ENCODE results near the gene EEA1.
"Not testable (repeated sequence)": the region's sequence is repeated elsewhere in the genome, so short reads cannot be mapped to it uniquely, and the experiment has no call there.

Gene EEA1

DNA sequence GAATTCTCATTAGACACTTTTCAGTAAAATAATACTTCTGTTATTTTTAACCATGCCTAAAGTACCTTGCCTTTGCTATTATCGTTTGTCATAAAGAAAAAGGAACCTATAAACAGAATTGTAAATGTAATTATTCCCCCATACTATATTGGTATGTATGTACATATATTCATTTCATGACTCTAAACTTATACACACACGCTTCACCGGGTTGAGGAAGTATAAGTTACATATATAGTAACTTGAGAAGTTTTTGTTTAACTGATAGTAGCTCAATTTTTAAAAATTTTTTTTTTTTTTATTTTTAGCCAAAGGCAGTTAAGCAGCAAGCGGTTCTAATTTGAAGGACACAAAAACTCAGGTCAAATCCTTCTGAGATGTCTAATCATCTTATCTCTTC is 118.7 kb downstream of the EEA1 start:
- no peak for DNase-seq (ENCODE audit: low read depth in 3 of 3)

DNA sequence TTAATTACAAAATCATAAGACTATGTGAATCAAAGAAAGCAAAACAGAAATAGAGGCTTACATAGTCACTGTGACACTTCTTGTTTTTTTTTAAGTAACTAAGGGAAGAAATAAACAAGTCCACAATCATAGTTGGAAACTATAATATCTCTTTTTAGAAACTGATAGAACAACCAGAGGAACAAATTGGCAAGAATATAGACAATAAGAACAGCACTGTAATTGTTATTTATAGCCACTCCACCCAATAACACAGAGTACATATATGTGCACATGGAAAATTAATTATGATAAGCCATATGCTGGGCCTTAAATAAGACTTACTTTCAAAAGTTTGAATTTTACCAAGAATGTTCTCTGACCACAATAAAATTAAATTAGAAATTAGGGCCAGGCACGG is 125.2 kb downstream of the EEA1 start:
- DNase-seq (ENCODE audit: low read depth in 3 of 3), result no peak

DNA sequence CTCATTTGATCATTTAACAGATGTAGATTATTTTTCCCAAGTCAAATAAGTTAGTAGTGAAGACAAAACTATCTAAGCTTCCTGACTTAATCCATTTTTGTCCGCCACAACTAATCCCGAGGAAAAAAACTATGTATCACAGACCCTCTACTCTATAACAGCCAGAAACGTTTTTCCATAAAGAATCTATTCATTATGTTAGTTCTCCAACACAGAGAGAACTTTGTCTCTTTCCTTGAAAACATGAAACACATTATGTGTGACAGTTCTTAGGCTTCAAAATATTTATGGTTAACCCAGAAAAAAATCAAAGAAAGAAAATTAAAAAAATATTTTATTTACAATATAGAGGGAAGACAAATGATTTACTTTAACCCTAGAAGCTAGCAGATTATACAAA is 126.2 kb downstream of the EEA1 start:
- no peak for DNase-seq (ENCODE audit: low read depth in 3 of 3)

DNA sequence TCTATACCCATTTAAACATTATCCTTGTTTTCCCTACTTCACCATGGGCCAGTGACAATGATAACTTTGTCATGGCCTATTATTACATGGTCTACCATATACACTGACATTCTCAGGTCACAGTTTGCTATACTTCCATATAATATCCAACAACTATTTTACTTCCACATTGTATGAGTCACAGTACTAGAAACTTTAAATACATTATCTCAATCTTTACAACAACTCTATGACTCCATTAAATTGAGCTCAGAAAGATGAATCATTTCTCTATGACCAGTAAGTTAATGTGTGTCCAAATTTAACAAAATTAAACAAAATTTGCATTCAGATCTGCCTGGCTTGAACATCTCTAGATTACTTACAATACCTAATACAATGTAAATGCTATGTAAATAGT is 132.4 kb downstream of the EEA1 start:
- no peak for DNase-seq (ENCODE audit: low read depth in 3 of 3)

DNA sequence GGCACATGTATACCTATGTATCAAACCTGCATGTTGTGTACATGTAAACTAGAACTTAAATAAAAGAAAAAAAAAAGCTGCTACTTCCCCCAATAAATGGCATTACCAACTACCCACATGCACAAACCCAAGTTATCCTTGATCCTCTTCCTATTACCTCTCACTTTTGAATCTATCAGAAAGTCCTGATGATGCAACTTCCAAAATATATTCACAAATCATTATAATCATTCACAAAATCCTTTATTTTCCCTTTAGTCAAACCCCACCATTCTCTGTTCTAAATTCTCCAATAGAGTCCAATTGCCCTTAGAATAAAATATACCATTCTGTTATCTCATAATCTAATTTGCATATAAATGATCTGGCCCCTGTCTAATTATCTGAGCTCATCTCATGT is 134.3 kb downstream of the EEA1 start:
- DNase-seq (ENCODE audit: low read depth in 3 of 3), result no peak

DNA sequence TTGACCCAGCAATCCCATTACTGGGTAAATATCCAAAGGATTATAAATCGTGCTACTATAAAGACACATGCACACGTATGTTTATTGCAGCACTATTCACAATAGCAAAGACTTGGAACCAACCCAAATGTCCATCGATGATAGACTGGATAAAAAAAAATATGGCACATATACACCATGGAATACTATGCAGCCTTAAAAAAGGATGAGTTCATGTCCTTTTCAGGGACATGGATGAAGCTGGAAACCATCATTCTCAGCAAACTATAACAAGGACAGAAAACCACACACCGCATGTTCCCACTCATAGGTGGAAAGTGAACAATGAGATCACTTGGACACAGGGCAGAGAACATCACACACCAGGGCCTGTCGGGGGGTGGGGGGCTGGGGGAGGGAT is 134.7 kb downstream of the EEA1 start:
- not testable (repeated sequence) for DNase-seq (ENCODE audit: low read depth in 3 of 3)

DNA sequence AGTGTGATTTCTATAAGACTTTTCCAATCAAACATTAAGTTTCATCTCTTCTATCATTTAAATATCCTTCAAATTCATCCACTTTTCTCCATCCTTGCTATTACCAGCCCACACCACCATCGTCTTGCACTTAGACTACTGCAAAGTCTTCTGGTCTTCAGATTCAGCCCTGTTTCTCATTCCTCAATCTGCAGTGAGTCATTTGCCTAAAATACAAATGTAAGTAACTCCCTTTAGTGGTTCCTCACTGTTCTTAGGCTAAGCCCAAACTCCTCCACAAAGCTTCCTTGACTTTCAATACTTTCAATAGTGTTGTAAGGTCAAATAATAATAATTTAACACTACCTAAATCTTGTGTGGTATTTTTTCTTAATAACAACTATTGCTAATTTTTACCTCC is 143.1 kb downstream of the EEA1 start:
- DNase-seq (ENCODE audit: low read depth in 3 of 3), result no peak

DNA sequence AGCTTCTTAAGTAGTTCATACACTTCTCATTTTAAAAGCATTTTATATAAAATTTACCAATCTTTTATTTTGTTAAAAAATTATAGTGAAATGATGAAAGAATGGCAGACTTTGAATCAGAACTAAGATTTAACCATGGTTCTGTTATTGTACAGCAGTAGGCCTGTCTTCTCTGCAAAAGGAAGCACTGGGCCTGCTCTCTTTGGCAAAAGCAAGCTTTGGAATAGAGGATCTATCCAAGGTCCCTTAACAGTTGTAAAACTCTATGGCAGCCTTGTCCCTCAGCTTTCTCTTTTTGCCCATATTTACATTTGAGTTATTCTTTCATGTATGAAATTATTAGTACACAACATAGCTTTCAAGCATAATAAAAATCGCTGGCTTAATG is 143.5 kb downstream of the EEA1 start:
- no peak for DNase-seq (ENCODE audit: low read depth in 3 of 3)

DNA sequence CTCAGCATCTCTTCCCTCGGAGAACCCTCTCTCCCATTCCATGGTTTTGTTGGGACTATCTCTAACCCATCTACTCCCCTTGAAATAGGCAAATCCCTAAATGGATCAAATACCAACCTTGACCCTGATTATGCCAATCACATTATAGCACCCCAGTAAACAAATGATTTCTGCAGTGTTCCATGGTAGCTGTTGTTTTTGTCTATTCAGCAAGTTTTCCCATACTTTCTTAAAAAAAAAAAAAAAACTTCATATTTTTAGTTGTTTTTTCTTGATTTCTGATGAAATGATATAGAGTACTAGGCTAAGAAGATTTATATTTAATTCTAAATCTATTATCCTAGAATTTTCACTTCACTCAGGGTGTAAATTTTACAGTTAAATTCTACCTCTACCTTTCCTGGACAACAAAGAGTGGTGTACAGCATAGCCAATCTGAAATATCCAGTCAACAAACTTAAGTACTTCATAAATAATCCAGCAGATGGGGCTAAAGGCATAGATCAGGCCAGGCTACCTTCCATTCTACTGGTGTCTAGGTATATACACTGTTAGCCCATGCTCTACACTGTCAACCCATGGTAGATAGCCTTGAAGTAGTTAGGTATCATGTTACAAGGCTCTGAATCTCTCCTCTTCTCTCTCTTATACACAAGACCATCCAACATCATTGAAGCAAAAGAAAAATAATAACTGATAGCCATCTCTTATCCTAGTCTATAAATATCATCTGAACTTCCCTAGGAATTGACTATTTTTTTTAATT is 144.1 kb downstream of the EEA1 start:
- no peak for DNase-seq (ENCODE audit: low read depth in 3 of 3)

DNA sequence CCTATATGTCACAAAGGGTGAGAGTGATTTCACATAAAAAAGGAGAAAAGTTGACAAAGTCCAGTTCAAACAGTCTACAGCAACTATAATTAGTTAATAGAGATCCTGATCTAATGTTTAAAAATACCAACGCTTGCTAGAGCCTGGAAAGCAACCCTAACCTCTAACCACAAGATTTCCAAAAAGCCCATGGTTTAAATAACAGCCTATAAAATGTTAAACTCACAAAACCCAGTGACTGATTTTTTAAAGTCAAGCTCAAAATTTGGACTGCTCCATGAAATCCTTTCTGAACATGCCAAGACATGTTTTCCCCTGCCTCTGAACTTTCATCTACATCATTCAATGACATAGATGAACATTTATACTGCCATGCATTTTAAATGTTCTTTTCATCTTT is 144.7 kb downstream of the EEA1 start:
- DNase-seq (ENCODE audit: low read depth in 3 of 3), result no peak

DNA sequence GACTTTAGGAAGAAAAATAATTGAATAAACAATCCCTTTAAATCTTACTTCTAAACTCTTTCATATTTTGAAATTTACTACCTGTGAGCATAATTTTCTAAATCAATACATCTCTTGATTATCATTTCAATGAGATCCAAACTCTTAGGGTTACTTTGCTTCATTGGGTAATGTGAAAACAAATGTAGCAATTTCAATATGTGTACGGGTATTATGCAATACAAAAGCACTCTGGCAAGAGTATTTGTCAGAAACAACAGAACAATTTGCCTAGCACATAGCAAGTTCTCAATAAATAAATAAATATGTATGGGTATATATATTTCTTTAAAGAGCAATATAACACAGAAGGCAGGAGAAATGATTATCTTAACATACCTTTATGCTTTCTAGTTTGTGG is 149.2 kb downstream of the EEA1 start:
- no peak for DNase-seq (ENCODE audit: low read depth in 3 of 3)

DNA sequence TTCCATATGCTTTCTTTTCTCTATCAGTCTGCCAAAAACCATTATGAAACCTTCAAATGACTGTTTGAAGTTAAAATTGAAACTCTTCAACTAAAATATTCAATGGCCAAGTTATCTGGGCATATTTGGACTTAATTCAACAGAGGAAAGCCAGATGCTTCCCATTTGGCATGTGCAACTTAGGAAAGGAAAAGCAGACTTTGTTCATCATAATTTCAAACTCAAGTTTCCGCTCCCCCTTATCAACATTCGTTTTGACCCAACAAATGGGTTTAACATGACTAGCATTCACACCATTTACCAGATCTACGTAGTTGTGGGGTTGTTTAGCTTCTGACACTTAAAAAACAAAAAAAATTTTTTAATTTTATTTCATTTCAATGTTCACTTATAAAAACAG is 150.6 kb downstream of the EEA1 start:
- DNase-seq (ENCODE audit: low read depth in 3 of 3), result no peak

DNA sequence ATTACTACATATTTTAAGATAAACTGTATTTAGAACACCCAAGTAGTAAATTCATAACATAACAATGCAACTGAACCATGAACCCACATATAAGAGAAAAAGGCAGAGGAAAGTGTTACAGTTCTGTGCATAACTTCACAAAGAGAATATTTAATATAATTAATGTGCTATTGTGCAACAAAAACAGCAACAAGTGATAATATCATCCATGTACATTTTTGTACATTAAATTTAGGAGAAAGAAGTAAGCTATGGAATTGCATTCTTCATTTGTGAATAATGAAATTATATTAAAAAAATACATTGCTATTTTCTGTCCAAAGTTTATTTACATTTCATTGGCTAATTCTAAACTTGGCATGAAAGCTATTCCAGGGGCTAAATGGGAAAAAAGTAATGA is 153.7 kb downstream of the EEA1 start:
- no peak for DNase-seq (ENCODE audit: low read depth in 3 of 3)

DNA sequence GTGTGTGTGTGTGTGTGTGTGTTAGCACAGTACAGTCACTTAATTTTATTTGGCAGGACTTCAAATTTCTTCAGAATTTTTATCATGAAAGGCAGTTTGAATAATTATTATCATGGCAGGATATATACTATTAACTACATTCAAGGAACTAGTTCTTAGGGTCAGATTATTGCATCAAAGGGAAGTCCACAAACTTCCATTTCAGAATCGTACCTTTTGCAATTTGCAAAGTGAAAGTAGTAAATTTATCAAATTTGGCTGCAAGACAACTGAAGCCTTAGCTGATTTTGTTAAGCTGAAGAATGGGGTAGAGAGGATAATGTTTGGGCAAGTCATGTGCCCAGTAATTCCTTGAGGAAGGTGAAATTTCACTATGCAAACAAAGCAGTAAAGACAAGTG is 158.1 kb downstream of the EEA1 start:
- no peak for DNase-seq (ENCODE audit: low read depth in 3 of 3)

DNA sequence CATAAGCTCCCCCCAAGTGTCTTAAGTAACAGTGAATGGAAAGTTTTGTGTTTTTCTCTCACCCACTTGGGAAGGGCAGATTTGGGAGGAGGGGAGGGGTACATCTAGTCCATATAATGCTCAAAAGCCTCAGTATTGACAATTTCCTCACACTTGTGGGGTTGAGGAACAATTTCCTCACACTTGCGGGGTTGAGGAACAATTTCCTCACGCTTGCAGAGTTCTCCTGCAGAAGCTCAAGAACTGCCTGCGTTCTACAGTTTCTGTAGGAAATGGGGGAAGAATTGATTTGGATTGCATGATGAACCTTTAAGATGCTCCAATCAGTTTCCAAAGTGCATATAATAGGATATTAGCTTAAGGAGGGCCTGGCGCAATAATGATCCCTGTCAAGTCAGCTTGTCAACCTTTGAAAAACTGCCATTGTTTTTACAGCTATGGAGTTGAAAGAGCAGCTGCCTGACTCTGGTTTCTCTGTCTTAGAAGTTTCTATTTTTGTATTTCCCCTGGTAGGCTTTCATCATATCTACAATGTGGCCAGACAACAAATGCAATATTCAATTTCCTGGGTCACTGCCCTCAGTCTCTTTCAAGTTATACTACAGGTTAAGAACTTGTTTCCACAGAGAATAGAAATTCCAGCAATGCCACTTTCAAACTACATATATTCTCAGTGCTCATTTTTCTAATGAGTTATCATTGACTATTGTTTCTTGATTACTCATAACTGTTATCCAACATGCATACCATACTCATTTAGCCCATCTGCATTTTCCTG is 159.8 kb downstream of the EEA1 start:
- no peak for DNase-seq (ENCODE audit: low read depth in 3 of 3)

DNA sequence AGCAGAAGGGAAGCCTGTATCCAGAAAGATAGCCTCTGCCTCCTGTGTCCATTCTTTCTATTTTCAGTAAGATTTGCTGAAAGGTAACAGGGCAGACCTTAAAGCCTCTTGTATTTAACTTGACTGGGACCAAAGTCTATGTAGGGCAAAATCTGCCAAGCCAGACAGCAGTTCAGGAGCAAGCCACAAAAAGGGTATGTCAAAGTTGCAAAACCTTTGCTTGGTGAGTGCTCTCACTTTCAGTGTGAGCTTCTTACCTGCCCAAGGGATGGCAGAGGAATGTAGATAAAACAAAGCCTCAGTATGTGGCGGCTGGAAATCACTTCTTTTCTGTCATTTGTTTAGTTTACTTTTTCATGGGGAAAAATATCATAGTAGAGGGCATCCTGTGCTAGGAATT is 163.2 kb downstream of the EEA1 start:
- DNase-seq (ENCODE audit: low read depth in 3 of 3), result no peak

DNA sequence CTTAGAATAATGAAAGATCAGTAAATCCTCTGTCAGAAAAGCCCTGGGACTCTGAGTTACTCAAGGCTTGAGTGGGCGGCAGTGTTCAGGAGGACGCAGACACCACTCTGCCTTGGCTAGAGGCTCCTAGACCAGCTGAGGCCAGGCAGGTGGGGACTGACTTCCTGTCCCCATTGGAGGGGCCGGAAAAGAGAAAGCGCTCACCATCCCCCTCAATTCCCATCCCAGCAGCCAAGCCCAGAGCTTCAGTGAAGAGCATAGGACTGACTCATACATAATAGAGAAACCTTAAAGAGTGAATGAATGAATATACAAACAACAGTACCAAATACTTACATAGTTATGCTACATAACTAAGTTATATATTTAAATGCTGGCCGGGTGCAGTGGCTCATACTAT is 164.3 kb downstream of the EEA1 start:
- DNase-seq (ENCODE audit: low read depth in 3 of 3), result no peak

DNA sequence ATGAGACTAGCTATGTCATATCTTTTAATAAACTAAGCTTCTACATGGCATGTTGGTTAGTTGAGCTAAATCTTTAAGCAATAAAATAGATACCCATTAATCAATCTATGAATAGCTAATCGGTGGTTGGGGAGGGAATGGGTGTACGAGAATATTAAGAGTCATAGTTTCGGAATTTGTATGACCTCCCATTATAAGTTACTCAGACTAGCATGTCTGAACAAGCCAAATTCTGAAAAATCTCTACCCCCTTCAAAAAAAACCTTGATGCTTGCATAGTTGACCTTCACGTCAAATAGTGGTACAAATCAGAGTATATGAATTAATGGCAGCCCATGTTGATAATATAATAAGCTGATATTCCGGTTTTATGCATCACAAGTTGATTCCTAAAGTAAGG is 166.3 kb downstream of the EEA1 start:
- DNase-seq (ENCODE audit: low read depth in 3 of 3), result no peak

DNA sequence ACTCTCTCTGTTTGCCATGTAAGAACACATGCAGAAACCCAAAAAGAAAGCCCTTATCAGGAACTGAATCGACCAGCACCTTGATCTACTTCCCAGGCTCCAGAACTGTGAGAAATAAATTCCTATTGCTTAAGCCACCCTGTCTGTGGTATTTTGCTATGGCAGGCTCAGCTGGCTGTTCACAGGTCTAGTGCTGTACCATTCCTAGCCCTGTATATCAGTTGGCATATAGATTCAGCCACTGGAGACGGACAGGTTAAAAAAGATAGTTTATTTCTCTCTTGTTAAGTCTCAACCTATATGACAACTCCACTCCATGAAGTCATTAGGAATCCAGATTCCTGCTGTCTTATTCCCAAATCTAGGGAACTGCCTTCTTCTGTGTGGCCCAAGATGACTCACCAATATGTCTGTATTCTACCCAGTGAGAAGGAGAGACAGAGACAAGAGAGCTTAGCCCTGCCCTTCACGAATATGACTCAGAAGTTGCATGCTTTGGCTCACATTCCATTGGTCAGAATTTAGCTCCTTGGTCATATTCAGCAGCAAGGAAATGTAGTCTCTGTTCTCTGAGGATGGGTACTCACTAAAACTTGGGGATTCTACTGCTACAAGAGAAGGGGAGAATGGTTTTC is 169.3 kb downstream of the EEA1 start:
- DNase-seq (ENCODE audit: low read depth in 3 of 3), result no peak

DNA sequence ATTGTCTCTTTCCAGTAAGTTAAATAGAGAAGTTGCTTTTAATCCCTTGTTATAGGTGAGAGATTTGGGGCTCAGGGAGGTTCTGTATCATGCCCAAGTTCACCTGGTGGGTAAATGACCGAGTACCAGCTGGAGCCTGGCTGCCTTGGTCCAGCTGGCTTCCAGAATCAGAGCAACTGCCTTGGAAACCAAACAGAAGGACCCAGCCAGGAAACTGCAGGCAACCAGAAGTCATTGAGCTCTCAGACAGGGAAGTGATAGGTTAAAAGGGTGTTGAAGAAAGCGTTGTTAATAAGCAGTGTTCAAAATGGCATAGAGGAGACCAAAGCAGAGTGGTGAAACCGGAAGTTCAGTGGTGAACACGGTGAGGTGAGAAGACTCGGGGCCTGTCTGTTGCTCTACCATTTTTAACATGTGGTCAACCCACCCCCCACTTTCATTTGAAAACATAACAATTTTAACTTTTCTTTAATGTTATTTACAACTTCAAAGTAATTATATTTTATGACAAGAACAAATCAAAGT is 171.4 kb downstream of the EEA1 start:
- DNase-seq (ENCODE audit: low read depth in 3 of 3), result no peak

DNA sequence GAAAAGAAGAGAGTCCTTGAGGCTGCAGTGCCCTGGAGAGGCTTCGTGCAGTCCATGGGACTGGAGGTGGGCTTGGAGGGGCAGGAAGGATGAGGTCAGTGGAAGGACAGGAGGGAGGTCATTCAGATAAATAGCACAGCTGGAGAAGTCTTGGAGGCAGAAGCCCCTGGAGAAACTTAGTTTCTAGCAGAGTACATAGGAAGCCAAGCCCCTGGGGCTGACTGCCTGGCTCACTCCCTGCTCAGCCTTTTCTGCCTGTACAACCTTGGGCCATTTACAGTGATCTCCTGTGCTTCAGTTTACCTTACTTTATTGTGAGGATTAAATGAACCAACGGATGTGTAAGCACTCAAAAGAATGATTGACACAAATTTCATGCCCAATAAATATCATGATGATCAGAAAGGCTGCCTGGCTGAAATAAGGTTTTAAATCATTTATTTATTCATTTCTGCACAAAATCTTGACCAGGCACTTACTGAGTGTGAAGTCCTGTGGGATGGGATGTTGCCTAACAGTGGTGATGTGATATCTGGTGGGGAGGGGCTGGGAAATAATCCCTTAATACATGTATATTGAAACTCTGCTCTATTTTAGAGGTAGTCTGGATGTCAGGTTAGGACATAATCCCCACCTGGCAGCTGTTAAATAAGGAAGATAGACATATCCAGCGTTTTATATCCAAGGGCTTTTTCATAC is 172.0 kb downstream of the EEA1 start:
- no peak for DNase-seq (ENCODE audit: low read depth in 3 of 3)

Data from stimulated activated CD4-positive, alpha-beta T cell treated with anti-CD3 and anti-CD28 coated beads, TNF-alpha, amount 100 ng/mL, for 24 hours (primary cell).